Measurements from ENCODE around the gene NHSL2. TPM values are rescaled to one million over a fixed set of nuclear protein-coding genes. Genes with fewer than 3 reads are reported as not detected.

NHSL2 gene
- total RNA-seq, 2 experiments from 2014 or later, result not detected

- Histone ChIP-seq H3K4me2 (ENCODE audit: low read length) (no peak overlapping the region), H3K27ac (ENCODE audit: low read depth, low read length, poor library complexity, severe bottlenecking) (no peak overlapping the region), H3K36me3 (ENCODE audit: insufficient read depth, low read length) (no peaks in the 10 kb centered on the region), H2AFZ (ENCODE audit: low read length) (no peak overlapping the region), H3K9me3 (ENCODE audit: low read length) (no peaks in the 10 kb centered on the region), H3K4me1 (ENCODE audit: insufficient read depth, low read length, poor library complexity, severe bottlenecking) (no peaks in the 10 kb centered on the region), H3K9me2 (ENCODE audit: insufficient read depth, low read length) (no peaks in the 10 kb centered on the region), H3K4me3 (ENCODE audit: low read depth, low read length, poor library complexity, severe bottlenecking) (no peak overlapping the region), H4K20me1 (ENCODE audit: insufficient read depth, low read length) (no peaks in the 10 kb centered on the region), H3K79me2 (ENCODE audit: insufficient read depth, low read depth, low read length) (no peaks in the 10 kb centered on the region)
- CTCF ChIA-PET (ENCODE audit: unreplicated experiment), result no interaction called here
- no peak for TF ChIP-seq EZH2phosphoT487 (IDR thresholded peaks at IDR 0.05; ENCODE audit: borderline replicate concordance, low read depth, low read length)
- TF ChIP-seq CTCF (conservative IDR thresholded peaks at IDR 0.05; ENCODE audit: low read length), result no peak
- POLR2A ChIA-PET, result no interaction called here
- intact Hi-C loops (cut with micrococcal nuclease; ENCODE audit: unreplicated experiment), result no loop called here
- BruUV-seq (replicated peaks), result no TSS peak
- DNase-seq (ENCODE audit: low spot score), result no peak
These were observed 223.4 kb downstream of the NHSL2 start for GRCh38 chrX:72133851-72134546.

- ChIA-PET CTCF (ENCODE audit: unreplicated experiment) (no interaction called here), POLR2A (interaction anchor here (0.6 kb wide), 1 partner anchor 26 kb away, joined by 3 read pairs; no protein-coding TSS in a partner anchor)
- H2AFZ ChIP-seq (ENCODE audit: low read length), result no peak overlapping the region
- no peak for DNase-seq (ENCODE audit: low spot score)
- intact Hi-C loops (cut with micrococcal nuclease; ENCODE audit: unreplicated experiment), result no loop called here
- H3K27ac ChIP-seq (ENCODE audit: low read depth, low read length, poor library complexity, severe bottlenecking), result no peak overlapping the region
- H3K79me2 ChIP-seq (ENCODE audit: insufficient read depth, low read depth, low read length), result no peaks in the 10 kb centered on the region
- TF ChIP-seq EZH2phosphoT487 (IDR thresholded peaks at IDR 0.05; ENCODE audit: borderline replicate concordance, low read depth, low read length) (no peak), CTCF (conservative IDR thresholded peaks at IDR 0.05; ENCODE audit: low read length) (no peak)
- H3K9me2 ChIP-seq (ENCODE audit: insufficient read depth, low read length), result no peaks in the 10 kb centered on the region
- no TSS peak for BruUV-seq (replicated peaks)
- no peaks in the 10 kb centered on the region for H3K36me3 ChIP-seq (ENCODE audit: insufficient read depth, low read length)
- H3K4me2 ChIP-seq (ENCODE audit: low read length), result no peak overlapping the region
- no peaks in the 10 kb centered on the region for H4K20me1 ChIP-seq (ENCODE audit: insufficient read depth, low read length)
- no peaks in the 10 kb centered on the region for H3K4me1 ChIP-seq (ENCODE audit: insufficient read depth, low read length, poor library complexity, severe bottlenecking)
- no peak overlapping the region for H3K4me3 ChIP-seq (ENCODE audit: low read depth, low read length, poor library complexity, severe bottlenecking)
- H3K9me3 ChIP-seq (ENCODE audit: low read length), result no peaks in the 10 kb centered on the region
These were observed 227.3 kb downstream of the NHSL2 start for GRCh38 chrX:72137846-72138495.

- Histone ChIP-seq H3K4me2 (ENCODE audit: low read length) (no peak overlapping the region), H3K4me1 (ENCODE audit: insufficient read depth, low read length, poor library complexity, severe bottlenecking) (no peaks in the 10 kb centered on the region), H2AFZ (ENCODE audit: low read length) (no peak overlapping the region), H4K20me1 (ENCODE audit: insufficient read depth, low read length) (no peaks in the 10 kb centered on the region), H3K36me3 (ENCODE audit: insufficient read depth, low read length) (no peaks in the 10 kb centered on the region), H3K4me3 (ENCODE audit: low read depth, low read length, poor library complexity, severe bottlenecking) (no peak overlapping the region), H3K9me3 (ENCODE audit: low read length) (no peaks in the 10 kb centered on the region), H3K79me2 (ENCODE audit: insufficient read depth, low read depth, low read length) (no peaks in the 10 kb centered on the region), H3K27ac (ENCODE audit: low read depth, low read length, poor library complexity, severe bottlenecking) (no peak overlapping the region), H3K9me2 (ENCODE audit: insufficient read depth, low read length) (no peaks in the 10 kb centered on the region)
- BruUV-seq (replicated peaks), result no TSS peak
- ChIA-PET CTCF (ENCODE audit: unreplicated experiment) (no interaction called here), POLR2A (interaction anchor here (0.5 kb wide), 1 partner anchor 22 kb away, joined by 4 read pairs; no protein-coding TSS in a partner anchor)
- TF ChIP-seq CTCF (conservative IDR thresholded peaks at IDR 0.05; ENCODE audit: low read length), result no peak
- no peak for TF ChIP-seq EZH2phosphoT487 (IDR thresholded peaks at IDR 0.05; ENCODE audit: borderline replicate concordance, low read depth, low read length)
- DNase-seq (ENCODE audit: low spot score), result no peak
- intact Hi-C loops (cut with micrococcal nuclease; ENCODE audit: unreplicated experiment), result no loop called here
These were observed 228.9 kb downstream of the NHSL2 start for GRCh38 chrX:72139538-72139937.
